HL-60 (cell line): Measurements from ENCODE around the gene TMEFF2.

Source experiments
- DNase-seq, 2 experiments: peaks; one replicate each; pipeline ENCODE4 v3.0.0-alpha.2; 2010 to 2020; ENCODE audit warnings: low read depth in 1 of 2, low spot score in 1 of 2
- H3K27ac ChIP-seq: fragments of 250-450 bp; sonication (Bioruptor Pico); replicated peaks from 2 replicates; pipeline ENCODE4 v1.5.1; 2020; ENCODE audit warnings: mild to moderate bottlenecking, moderate library complexity
- H3K27me3 ChIP-seq: fragments of 250-450 bp; sonication (Bioruptor Pico); 2 replicates; pipeline ENCODE4 v1.5.1; 2021; ENCODE audit warnings: mild to moderate bottlenecking, moderate library complexity; ENCODE audit not compliant: insufficient read depth, poor library complexity, severe bottlenecking
- H3K4me3 ChIP-seq: replicated peaks from 2 replicates; pipeline ENCODE4 v1.5.1; 2011; ENCODE audit warnings: mild to moderate bottlenecking, control low read depth, low read length; ENCODE audit not compliant: insufficient read depth
- GABPA ChIP-seq: IDR thresholded peaks from 2 replicates; pipeline ENCODE4 v1.6.1; 2012; ENCODE audit warnings: low read depth
- POLR2AphosphoS5 ChIP-seq: IDR thresholded peaks from 2 replicates; pipeline ENCODE4 v1.6.1; 2012; ENCODE audit warnings: low read depth
- SPI1 ChIP-seq: IDR thresholded peaks from 2 replicates; pipeline ENCODE4 v1.6.1; 2012; ENCODE audit warnings: low read depth, mild to moderate bottlenecking, borderline replicate concordance
- TF ChIP-seq, protein P1 (sequence below): IDR thresholded peaks from 2 replicates; pipeline ENCODE4 v1.6.1; 2012; ENCODE audit warnings: low read depth; ENCODE audit not compliant: insufficient replicate concordance
- TF ChIP-seq, protein P2 (sequence below): IDR thresholded peaks from one replicate; pipeline ENCODE4 v1.5.1; 2011; ENCODE audit warnings: low read length, control low read depth, inconsistent platforms; ENCODE audit not compliant: insufficient read depth

The TMEFF2 gene

DNA sequence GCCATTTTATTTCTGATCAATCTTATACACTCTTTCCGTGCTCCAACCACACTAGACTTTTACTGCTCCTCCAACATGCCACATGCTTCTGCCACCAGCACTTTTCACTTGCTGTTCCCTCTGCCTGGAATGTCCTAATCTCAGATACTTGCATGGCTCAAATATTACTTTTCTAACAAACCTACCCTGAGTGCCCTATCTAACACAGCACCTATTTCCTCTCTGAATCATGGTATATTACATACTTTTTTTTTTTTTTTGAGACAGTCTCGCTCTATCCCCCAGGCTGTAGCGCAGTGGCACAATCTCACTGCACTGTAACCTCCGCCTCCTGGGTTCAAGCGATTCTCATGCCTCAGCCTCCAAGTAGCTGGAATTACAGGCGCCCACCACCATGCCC, 181.5 kb downstream of the TMEFF2 start:
- no peaks in the 10 kb centered on the region for H3K27me3 ChIP-seq
- no peak for DNase-seq
- H3K27ac ChIP-seq: no peak overlapping the region
- TF ChIP-seq SPI1 (no peak), GABPA (no peak), POLR2AphosphoS5 (no peak)
- TF ChIP-seq, protein P1, sequence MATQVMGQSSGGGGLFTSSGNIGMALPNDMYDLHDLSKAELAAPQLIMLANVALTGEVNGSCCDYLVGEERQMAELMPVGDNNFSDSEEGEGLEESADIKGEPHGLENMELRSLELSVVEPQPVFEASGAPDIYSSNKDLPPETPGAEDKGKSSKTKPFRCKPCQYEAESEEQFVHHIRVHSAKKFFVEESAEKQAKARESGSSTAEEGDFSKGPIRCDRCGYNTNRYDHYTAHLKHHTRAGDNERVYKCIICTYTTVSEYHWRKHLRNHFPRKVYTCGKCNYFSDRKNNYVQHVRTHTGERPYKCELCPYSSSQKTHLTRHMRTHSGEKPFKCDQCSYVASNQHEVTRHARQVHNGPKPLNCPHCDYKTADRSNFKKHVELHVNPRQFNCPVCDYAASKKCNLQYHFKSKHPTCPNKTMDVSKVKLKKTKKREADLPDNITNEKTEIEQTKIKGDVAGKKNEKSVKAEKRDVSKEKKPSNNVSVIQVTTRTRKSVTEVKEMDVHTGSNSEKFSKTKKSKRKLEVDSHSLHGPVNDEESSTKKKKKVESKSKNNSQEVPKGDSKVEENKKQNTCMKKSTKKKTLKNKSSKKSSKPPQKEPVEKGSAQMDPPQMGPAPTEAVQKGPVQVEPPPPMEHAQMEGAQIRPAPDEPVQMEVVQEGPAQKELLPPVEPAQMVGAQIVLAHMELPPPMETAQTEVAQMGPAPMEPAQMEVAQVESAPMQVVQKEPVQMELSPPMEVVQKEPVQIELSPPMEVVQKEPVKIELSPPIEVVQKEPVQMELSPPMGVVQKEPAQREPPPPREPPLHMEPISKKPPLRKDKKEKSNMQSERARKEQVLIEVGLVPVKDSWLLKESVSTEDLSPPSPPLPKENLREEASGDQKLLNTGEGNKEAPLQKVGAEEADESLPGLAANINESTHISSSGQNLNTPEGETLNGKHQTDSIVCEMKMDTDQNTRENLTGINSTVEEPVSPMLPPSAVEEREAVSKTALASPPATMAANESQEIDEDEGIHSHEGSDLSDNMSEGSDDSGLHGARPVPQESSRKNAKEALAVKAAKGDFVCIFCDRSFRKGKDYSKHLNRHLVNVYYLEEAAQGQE: no peak
- TF ChIP-seq, protein P2, sequence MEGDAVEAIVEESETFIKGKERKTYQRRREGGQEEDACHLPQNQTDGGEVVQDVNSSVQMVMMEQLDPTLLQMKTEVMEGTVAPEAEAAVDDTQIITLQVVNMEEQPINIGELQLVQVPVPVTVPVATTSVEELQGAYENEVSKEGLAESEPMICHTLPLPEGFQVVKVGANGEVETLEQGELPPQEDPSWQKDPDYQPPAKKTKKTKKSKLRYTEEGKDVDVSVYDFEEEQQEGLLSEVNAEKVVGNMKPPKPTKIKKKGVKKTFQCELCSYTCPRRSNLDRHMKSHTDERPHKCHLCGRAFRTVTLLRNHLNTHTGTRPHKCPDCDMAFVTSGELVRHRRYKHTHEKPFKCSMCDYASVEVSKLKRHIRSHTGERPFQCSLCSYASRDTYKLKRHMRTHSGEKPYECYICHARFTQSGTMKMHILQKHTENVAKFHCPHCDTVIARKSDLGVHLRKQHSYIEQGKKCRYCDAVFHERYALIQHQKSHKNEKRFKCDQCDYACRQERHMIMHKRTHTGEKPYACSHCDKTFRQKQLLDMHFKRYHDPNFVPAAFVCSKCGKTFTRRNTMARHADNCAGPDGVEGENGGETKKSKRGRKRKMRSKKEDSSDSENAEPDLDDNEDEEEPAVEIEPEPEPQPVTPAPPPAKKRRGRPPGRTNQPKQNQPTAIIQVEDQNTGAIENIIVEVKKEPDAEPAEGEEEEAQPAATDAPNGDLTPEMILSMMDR: no peak
- H3K4me3 ChIP-seq: no peak overlapping the region

DNA sequence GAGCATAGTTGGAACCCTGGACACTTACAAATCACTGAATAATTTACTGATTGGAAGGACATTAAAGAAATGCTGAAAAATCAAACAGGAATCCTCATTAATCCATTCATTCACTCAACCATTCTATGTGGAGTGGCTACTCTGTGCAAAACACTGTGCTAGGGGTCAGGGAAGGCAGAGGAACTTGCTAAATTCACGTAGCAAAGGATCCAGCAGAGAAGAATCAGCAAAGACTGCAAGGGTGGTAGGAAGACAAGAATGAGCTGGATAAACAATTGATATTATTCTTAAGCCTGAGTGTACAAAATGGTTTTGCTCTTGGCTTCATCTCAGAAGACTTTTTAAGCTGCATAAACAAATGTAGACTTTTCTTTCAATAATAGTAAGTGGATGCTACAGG, 183.5 kb downstream of the TMEFF2 start:
- Histone ChIP-seq H3K4me3 (no peak overlapping the region), H3K27me3 (no peaks in the 10 kb centered on the region), H3K27ac (no peak overlapping the region)
- no peak for DNase-seq
- no peak for TF ChIP-seq SPI1
- TF ChIP-seq, protein P2: no peak
- no peak for TF ChIP-seq GABPA
- TF ChIP-seq, protein P1: no peak
- no peak for TF ChIP-seq POLR2AphosphoS5

DNA sequence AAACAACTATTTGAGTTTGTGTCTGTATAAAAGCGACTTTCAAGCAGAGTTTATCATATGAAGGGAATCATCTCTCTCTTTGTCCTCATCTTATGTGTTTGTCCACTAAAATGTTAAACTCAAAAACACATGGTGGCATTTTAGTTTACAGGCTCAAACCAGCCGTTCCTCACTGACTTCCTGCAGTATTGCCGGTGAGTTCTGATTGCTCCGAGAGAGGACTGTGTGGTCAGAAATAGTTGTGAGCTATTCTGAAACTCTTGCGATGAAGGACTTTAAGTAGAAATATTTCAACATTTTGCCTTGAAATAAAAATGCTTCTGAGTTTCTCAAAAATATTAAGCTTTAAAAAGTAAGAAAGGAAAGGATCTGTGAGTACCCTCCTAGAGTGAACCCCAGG, 184.7 kb downstream of the TMEFF2 start:
- no peaks in the 10 kb centered on the region for H3K27me3 ChIP-seq
- no peak overlapping the region for H3K27ac ChIP-seq
- DNase-seq: no peak
- no peak for TF ChIP-seq SPI1
- TF ChIP-seq, protein P1: no peak
- no peak for TF ChIP-seq POLR2AphosphoS5
- TF ChIP-seq, protein P2: no peak
- no peak for TF ChIP-seq GABPA
- no peak overlapping the region for H3K4me3 ChIP-seq
